Sigmoid colon (tissue), 4 donors: ENCODE results near the gene E2F2.

Experiments used
- CTCF ChIP-seq, 4 experiments: fragments of 450-650 bp in 3 of 4; fragments of 200-600 bp in 1 of 4; IDR thresholded peaks; one replicate each; pipeline ENCODE4 v1.5.1; 2016 to 2019; ENCODE audit warnings: antibody characterized with exemption in 4 of 4, mild to moderate bottlenecking in 3 of 4, moderate library complexity in 2 of 4
- EP300 ChIP-seq, 4 donors: sonication (generic); formaldehyde crosslinking; IDR thresholded peaks; one replicate each; pipeline ENCODE4 v1.6.1; 2017; ENCODE audit warnings: antibody characterized with exemption in 4 of 4
- POLR2A ChIP-seq, 2 donors: fragments of 450-650 bp; IDR thresholded peaks; one replicate each; pipeline ENCODE4 v1.6.1; 2016; ENCODE audit warnings: antibody characterized with exemption in 2 of 2, mild to moderate bottlenecking in 2 of 2, moderate library complexity in 2 of 2
- POLR2AphosphoS5 ChIP-seq, 4 donors: sonication (generic); formaldehyde crosslinking; IDR thresholded peaks; one replicate each; pipeline ENCODE4 v1.6.1; 2017; ENCODE audit warnings: antibody characterized with exemption in 4 of 4

GRCh38 chr1:23567996-23568607, 37.1 kb upstream of the E2F2 start:
- TF ChIP-seq CTCF (IDR thresholded peaks at IDR 0.05) (no peak), POLR2A (IDR thresholded peaks at IDR 0.05) (no peak), POLR2AphosphoS5 (IDR thresholded peaks at IDR 0.05) (no peak), EP300 (IDR thresholded peaks at IDR 0.05) (no peak)
